ENCODE results near the gene MOB1A.
"Not testable (repeated sequence)": the region's sequence is repeated elsewhere in the genome, so short reads cannot be mapped to it uniquely, and the experiment has no call there.

Gene MOB1A

DNA sequence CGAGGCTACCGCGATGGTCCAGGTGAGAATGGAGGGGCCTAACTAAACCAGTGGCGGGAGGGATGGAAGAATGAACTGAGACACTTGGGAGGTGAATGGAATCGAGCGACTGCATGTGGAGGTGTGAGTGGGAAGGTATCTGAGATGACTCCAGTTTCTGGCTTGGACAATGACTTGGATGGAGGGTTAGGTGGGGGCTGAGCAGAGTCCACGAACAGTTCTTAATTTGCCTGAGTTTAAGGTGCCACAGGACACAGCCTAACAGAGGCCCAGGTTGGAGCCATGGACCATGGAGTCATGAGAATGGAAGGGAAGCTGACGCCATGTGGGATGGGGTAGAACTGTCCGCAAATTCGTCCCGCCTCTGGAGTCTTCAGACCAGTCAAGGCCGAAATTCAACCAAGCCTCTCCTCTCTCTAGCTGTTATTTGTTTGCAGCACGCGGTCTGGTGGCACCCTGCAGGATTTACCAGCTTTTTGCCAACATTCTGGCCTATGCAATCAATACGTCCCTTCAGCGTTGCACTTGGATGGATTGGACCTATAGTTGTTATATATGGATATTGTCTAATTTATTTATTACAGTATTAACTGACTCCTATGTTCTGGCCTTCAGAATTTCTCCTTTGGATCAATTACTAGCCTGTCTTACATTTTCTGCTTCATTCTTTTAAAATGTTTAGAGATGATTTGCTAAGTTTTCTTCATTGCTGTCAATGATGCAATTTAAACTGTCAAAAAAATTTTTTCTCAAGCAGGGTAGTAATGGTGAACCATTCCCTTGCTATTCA, 30.0 kb downstream of the MOB1A start:
- no peak for DNase-seq (ENCODE audit: low spot score)

DNA sequence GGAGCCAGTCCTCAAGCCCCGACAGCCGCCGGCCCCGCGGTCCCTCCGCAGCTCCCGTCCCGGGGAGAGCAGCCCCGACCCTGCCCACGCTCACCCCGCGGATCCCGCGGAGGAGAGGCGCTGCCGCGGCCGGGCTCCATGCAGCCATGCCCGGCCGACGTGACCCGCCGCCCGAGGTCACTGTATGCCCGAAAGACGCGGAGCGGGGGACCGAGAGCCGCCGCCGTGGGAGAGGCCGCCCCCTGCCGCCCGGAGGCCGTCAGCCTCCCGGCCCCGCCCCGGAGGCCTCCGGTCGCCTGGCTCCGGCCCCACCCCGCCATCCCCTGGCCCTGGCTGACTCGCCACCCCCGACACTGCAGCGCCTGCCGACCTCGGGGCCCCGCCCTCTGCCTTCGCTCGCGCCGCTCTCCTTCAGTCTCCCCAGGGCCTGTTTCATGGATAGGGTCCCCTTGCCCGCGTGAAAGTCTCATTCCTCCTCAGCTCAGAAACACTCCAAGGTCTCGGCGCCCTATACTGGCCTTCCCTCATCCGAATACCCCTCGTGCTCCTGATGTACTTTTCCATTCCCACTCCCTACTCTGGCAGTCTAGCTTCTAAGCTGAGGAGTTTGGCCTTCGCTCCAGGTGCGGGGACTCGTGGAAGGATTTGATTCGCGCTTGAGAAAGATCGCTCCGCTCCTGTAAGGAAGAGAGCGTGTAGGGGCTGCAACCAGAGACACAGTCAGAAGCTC, 30.8 kb downstream of the MOB1A start, which contains the start of gene BOLA3:
Gene BOLA3, minus strand, starts transcription at position 186 of the 730 bp plus-strand sequence. Its CDS starts 38 bp downstream, at position 148.
- DNase-seq (ENCODE audit: low spot score): peak; percentile 98

GRCh38 chr2:74146929-74147726, 31.6 kb downstream of the MOB1A start:
- DNase-seq (ENCODE audit: low spot score): peak; percentile 56

GRCh38 chr2:74142340-74142739, 36.3 kb downstream of the MOB1A start:
- no peak for DNase-seq (ENCODE audit: low spot score)

DNA sequence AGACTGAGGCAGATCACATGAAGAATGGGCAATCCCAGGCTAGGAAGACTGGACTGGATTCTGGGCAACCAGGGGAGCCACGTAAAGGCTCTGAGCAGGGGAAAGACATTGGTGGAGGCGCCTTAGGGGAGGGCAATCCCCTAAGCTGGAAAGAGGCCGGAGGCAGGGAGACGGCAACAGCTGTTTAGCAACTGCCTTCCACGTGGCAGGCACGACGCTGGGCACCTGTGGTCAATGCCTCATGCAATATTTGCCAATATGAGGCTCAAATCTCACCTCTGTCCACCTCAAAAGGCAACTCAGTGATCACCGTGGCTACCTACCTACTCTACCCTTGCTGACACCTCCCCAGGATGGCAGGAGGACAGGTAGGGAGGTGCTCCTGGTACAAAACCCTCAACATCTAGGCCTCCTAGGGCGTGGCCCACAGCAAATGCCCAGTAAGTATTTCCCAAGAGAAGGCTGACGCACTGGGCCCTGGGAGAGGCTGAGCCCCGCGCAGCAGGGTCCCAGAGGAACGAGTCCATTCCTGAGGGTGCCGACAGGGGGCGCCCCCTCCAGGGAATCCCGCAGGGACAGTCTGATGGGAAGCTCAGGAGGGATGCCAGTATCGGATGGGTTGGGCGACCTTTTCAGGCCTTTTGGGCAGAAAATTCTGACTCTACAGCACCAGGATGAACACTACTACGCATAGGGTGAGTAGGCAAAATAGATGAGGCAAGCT, 39.9 kb downstream of the MOB1A start:
- DNase-seq (ENCODE audit: low spot score): no peak

DNA sequence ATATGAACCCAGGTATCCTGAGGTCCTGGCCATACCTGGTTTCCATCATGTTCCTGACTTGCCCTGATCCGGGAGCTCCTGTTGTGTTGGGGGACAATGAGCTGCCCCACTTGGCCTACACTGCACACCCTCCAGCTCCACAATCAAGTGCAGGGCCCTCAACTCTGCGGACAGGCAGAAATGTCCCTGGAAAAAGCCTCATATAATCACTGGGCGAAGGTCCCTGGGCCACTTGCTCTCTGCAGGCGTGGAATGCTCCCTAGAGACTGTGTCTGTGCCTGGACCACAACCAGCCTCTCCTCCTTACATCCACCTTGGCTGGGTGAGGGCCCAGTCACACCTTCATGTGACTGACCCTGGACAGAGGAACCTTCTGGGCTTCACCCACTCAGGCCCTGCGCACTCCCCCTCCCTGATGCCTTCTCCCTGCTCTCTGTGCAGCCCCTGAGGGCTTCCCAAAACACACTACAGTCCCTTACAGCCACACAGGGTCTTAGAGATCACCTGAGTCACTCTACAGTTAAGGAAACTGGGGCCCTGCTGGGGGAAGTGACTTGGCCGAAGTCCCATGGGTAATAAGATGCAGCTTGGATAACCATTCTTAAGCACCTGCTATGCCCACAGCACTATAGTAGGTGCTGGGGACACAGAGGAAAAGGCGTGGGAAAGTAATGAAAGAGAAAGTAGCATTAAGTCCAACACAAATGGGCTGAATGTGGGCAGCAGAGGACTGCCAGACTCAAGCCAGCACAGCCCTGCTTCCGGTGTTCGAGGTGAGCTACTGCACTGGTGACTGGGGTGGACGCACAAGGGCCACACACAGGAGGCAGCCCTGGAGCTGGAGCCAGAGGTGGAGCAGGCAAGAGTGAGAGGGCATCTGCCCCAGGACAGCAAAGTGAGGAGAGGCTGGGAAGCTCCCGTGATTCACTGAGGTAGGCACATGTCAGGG, 40.8 kb downstream of the MOB1A start:
- DNase-seq (ENCODE audit: low spot score): no peak

- no peak for DNase-seq (ENCODE audit: low spot score)
Measured at GRCh38 chr2:74131901-74132300, 46.8 kb downstream of the MOB1A start.

GRCh38 chr2:74130211-74130995, 48.3 kb downstream of the MOB1A start:
- no peak for DNase-seq (ENCODE audit: low spot score)

DNA sequence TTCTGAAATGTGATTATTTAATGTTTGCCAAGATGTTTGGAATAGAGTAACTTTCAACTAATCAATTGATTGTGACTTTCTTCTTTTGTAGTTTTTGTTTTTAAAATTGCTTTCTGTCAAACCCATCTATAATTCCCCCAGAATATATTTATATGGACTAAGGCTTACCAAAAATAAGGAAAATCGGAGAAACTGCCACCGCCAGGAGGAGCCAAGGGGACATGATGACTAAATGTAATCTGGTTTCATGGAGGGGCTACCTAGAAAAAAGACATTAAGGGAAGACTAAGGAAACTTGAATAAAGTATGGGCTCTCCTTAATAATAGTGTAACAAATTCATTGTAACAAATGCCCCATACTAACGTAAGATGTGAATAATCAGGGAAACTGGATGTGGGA, 50.5 kb downstream of the MOB1A start:
- DNase-seq (ENCODE audit: low spot score): no peak

- DNase-seq (ENCODE audit: low spot score): not testable (repeated sequence)
Measured at GRCh38 chr2:74123955-74124354, 54.7 kb downstream of the MOB1A start.

DNA sequence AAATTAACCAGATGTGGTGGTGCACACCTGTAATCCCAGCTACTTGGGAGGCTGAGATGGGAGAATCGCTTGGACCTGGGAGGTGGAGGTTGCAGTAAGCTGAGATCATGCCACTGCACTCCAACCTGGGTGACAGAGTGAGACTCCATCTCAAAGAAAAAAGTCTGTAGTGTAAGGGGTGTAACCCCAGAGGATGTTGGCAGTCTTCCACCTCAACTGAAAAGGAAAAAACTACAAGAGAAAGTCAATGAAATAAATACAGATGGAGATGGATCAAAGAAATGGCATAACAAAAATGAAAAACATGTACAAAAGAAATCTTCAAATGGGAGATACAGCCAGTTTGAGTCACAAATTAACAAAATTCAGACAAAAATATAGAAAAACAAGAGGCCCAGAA, 56.8 kb downstream of the MOB1A start:
- not testable (repeated sequence) for DNase-seq (ENCODE audit: low spot score)

DNA sequence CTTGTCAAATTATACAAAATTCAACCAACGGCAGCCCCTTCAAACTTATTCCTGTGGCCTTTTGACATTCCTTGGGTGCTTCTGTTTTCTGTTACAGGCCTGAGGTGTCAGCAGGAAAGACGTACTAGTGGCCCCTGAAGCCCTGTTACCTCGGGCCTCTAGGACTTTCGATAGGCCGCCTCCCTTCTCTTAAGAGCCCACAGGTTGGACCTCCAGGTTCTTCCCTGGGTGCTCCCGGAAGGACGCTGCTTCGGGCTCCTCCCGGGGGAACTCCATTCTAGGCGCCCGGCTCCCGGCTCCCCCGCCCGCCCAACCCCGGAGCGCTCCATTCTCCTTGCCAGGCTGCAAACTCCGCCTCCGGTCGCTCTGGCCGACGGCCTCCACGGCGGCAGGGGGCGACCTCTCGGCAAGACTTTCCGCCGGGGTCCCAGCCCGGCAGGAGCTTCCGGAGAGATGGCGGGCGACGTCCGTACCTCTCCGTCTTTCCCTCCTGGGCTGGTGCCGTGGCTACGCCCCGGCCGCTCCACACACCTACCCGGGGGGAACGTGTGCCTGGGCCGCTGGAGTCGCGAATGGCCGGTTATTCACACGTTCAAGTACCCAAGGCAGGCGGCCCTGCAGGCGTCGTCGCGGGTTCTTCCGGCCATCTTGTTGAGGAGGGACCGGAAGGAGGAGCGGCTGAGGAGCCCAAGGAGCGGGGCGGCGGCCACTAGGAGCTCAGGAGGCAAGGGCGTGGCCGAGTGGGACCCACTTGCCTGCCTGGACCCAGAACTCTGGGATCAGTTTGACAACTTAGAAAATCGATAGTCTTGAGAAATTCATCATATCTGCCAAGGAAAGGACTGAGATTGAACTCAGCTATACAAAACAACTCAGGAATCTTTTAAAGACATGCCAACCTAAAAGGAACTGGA, 58.5 kb downstream of the MOB1A start:
- DNase-seq (ENCODE audit: low spot score): peak; percentile 94

DNA sequence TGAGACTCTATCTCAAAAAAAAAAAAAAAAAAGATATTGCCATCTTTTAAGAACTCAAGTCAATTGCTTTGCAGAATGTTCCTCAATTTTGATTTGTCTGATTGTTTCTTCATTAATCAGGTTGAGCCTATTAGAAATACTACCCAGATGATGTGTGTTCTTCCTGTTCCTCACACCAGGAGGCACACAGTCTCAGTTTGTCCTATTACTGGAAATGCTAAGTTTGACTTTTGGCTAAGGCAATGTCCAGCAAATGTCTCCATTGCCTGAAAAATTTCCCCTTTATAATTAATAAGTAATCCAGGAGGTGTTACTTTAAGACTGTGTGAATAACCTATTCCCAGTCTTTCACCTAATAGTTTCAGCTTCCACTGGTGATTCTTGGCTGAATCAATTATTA, 59.3 kb downstream of the MOB1A start:
- no peak for DNase-seq (ENCODE audit: low spot score)

- DNase-seq (ENCODE audit: low spot score): no peak
Measured at GRCh38 chr2:74111380-74111779, 67.3 kb downstream of the MOB1A start.

GRCh38 chr2:74110537-74110936, 68.1 kb downstream of the MOB1A start:
- DNase-seq (ENCODE audit: low spot score): no peak

GRCh38 chr2:74109551-74109950, 69.1 kb downstream of the MOB1A start:
- no peak for DNase-seq (ENCODE audit: low spot score)

- no peak for DNase-seq (ENCODE audit: low spot score)
Measured at GRCh38 chr2:74107071-74107470, 71.6 kb downstream of the MOB1A start.

DNA sequence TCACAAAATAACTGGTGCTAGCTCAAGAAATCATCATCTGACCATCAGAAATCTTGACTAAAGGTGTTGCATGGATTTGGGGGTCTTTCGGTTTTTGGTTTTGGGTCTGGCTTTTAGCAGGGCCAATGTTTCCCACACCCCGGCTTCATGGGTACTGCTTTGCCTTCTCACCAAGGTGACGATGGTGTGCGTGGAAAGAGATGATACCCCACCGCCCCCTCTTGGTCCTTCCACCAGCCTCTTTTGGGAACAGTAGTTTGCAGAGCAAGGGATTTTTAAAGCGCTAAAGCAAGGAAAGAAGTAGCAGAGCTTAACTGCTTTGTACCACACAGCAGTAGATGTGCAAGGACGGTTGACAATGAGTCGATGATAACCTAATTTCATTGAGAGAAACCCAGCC, 73.3 kb downstream of the MOB1A start:
- DNase-seq (ENCODE audit: low spot score): no peak

DNA sequence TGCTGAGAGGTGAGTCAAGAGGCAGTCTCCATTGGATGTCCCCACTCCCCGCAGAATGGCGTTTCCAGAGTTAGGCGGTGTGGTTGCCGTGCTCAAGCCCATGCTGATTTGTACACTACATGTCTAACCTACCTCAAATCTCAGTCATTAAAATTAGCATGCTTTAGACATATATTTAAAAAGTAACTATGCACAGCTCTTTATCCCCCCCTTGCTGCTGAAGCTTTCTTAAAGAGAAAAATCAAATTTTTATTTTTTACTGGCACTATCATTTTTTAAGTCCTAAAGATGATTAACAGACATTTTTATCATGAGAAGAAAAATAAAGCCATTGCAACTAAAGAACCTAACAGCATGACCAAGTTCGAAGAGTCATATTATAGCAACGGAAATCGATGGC, 73.8 kb downstream of the MOB1A start:
- DNase-seq (ENCODE audit: low spot score): no peak
